Measurements from ENCODE around the gene TCF19.
"Not testable (repeated sequence)": the region's sequence is repeated elsewhere in the genome, so short reads cannot be mapped to it uniquely, and the experiment has no call there.

TCF19 gene

GRCh38 chr6:31186052-31186734, 27.8 kb downstream of the TCF19 start:
- DNase-seq: no peak

- no peak for DNase-seq
Measured at GRCh38 chr6:31187780-31188194, 29.4 kb downstream of the TCF19 start.

- DNase-seq: not testable (repeated sequence)
Measured at GRCh38 chr6:31189223-31189622, 30.8 kb downstream of the TCF19 start.

GRCh38 chr6:31190488-31190887, 32.1 kb downstream of the TCF19 start:
- no peak for DNase-seq

GRCh38 chr6:31192431-31193105, 34.2 kb downstream of the TCF19 start:
- peak; percentile 60 for DNase-seq

- no peak for DNase-seq
Measured at GRCh38 chr6:31193206-31193605, 34.8 kb downstream of the TCF19 start.

- DNase-seq: no peak
Measured at GRCh38 chr6:31194061-31194834, 35.9 kb downstream of the TCF19 start.

GRCh38 chr6:31195308-31195979, 37.1 kb downstream of the TCF19 start:
- not testable (repeated sequence) for DNase-seq

- peak; percentile 24 for DNase-seq
Measured at GRCh38 chr6:31196251-31197022, 38.0 kb downstream of the TCF19 start.

- DNase-seq: peak; percentile 95
Measured at GRCh38 chr6:31197559-31198305, 39.3 kb downstream of the TCF19 start.

GRCh38 chr6:31199105-31199452, 40.7 kb downstream of the TCF19 start:
- DNase-seq: not testable (repeated sequence)

- DNase-seq: peak; percentile 24
Measured at GRCh38 chr6:31202259-31203166, 44.1 kb downstream of the TCF19 start.

- peak; percentile 80 for DNase-seq
Measured at GRCh38 chr6:31203345-31203979, 45.1 kb downstream of the TCF19 start.

- DNase-seq: no peak
Measured at GRCh38 chr6:31204751-31205145, 46.4 kb downstream of the TCF19 start.

GRCh38 chr6:31205638-31206037, 47.2 kb downstream of the TCF19 start:
- DNase-seq: no peak

GRCh38 chr6:31208506-31208905, 50.1 kb downstream of the TCF19 start:
- DNase-seq: no peak

GRCh38 chr6:31209137-31209536, 50.7 kb downstream of the TCF19 start:
- DNase-seq: no peak

GRCh38 chr6:31210123-31210522, 51.7 kb downstream of the TCF19 start:
- DNase-seq: no peak

- no peak for DNase-seq
Measured at GRCh38 chr6:31210741-31211532, 52.5 kb downstream of the TCF19 start.

Data from stimulated activated CD4-positive, alpha-beta T cell treated with anti-CD3 and anti-CD28 coated beads, Interleukin-1b, Interleukin-23, amount 100 ng/mL, for 48 hours (primary cell).